ENCODE measurements around the gene PXK. TPM values are rescaled to one million over a fixed set of nuclear protein-coding genes. Genes with fewer than 3 reads are reported as not detected.

The PXK gene
- total and polyA plus RNA-seq, 2 donors from 2014 or later, result 21.6 to 24.8 TPM

DNA sequence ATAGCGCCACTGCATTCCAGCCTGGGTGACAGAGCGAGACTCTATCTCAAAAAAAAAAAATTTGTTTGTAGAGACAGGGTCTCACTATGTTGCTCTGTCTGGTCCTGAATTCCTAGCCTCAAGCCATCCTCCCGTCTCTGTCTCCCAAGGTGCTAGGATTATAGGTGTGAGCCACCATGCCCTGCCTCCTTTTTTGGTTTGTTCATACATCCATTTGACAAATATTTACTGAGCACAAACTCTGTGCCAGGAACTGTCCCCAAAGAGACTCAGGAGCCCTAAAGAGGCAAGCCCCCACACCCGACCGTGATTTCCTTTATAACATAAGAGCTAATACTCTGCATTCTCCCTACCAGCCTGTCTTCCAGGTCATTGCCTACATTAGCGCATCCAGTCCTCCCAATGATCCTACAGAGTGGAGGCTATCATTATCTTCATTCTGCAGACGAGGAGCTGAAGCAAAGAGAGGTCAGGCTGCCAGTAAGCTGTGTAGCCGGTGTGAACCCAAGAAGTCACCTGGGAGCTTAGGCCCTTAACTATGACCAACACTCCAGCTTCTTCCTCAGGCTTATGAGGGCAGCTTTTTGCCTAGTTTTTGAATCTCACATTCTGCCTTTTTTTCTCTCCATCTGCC lies 6.3 kb upstream of the PXK start:
- Histone ChIP-seq H3K27me3 (ENCODE audit: control insufficient read depth, insufficient read depth, low read length) (no peaks in the 10 kb centered on the region), H3K27ac (ENCODE audit: low read depth in 2 of 2, low read length in 2 of 2) (peak overlapping the region; percentile 42 to 62), H3K9me3 (ENCODE audit: control insufficient read depth in 2 of 3, insufficient read depth in 1 of 3, low read length in 3 of 3) (no peaks in the 10 kb centered on the region), H3K4me1 (ENCODE audit: control insufficient read depth in 2 of 3, insufficient read depth in 2 of 3, low read depth in 1 of 3, low read length in 3 of 3) (peaks cover 0 to 16% (median 4%) of the 10 kb centered on the region in 3 donors), H3K36me3 (ENCODE audit: control insufficient read depth in 2 of 3, insufficient read depth in 3 of 3, low read length in 3 of 3) (no peaks in the 10 kb centered on the region), H3K9ac (ENCODE audit: low read length in 3 of 3) (no peak overlapping the region), H3K4me3 (ENCODE audit: low read length in 3 of 3) (no peak overlapping the region)
- FAIRE-seq (no peak), DNase-seq (no peak)
- no peak for TF ChIP-seq CTCF (IDR thresholded peaks at IDR 0.05; ENCODE audit: borderline replicate concordance, extremely low read depth, insufficient read depth)
- intact Hi-C loops (cut with DNase I), result loop anchor here (10.0 kb wide), 1 partner anchor 298 kb away; no protein-coding TSS in a partner anchor

DNA sequence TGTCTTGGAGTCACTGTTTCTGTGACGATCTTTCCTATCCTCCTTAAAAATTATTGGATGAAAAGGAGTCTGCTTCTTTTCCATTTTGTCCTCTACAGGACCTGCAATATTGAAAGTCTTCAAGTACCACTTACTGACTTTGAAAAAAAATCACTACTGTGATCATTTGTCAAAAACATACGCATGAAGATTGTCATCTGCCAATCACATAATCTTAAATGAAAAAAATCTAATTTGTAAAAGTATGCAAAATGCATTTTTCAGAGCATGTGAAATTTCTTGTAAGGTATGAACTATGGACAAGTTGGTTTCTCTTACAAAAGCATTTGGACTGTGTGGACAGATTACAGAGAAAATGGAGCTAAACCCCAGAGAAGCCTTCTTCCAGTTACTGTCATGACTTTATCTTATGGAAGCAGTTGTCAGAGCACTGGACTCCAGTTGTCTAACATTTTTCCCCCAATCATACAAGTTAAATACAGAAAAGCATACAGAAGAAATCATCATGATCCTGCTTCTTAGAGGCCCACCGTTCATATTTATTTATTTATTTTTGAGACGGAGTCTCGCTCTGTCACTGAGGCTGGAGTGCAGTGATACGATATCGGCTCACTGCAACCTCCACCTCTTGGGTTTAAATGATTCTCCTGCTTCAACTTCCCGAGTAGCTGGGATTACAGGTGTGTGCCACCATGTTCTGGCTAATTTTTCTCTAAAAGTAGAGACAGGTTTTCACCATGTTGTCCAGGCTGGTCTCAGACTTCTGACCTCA lies 3.4 kb upstream of the PXK start:
- no peaks in the 10 kb centered on the region for H3K36me3 ChIP-seq (ENCODE audit: control insufficient read depth in 2 of 3, insufficient read depth in 3 of 3, low read length in 3 of 3)
- peaks cover 0 to 21% (median 14%) of the 10 kb centered on the region in 3 donors for H3K4me1 ChIP-seq (ENCODE audit: control insufficient read depth in 2 of 3, insufficient read depth in 2 of 3, low read depth in 1 of 3, low read length in 3 of 3)
- H3K27me3 ChIP-seq (ENCODE audit: control insufficient read depth, insufficient read depth, low read length), result no peaks in the 10 kb centered on the region
- no peaks in the 10 kb centered on the region for H3K9me3 ChIP-seq (ENCODE audit: control insufficient read depth in 2 of 3, insufficient read depth in 1 of 3, low read length in 3 of 3)
- no peak for FAIRE-seq
- no peak overlapping the region for H3K9ac ChIP-seq (ENCODE audit: low read length in 3 of 3)
- TF ChIP-seq CTCF (IDR thresholded peaks at IDR 0.05; ENCODE audit: borderline replicate concordance, extremely low read depth, insufficient read depth), result no peak
- no peak for DNase-seq
- H3K4me3 ChIP-seq (ENCODE audit: low read length in 3 of 3), result no peak overlapping the region
- intact Hi-C loops (cut with DNase I), result loop anchor here (10.0 kb wide), 1 partner anchor 295 kb away; no protein-coding TSS in a partner anchor
- H3K27ac ChIP-seq (ENCODE audit: low read depth in 2 of 2, low read length in 2 of 2), result no peak overlapping the region

- Histone ChIP-seq H3K9ac (ENCODE audit: low read length in 3 of 3) (no peak overlapping the region), H3K27ac (ENCODE audit: low read depth in 2 of 2, low read length in 2 of 2) (no peak overlapping the region), H3K9me3 (ENCODE audit: control insufficient read depth in 2 of 3, insufficient read depth in 1 of 3, low read length in 3 of 3) (no peaks in the 10 kb centered on the region), H3K27me3 (ENCODE audit: control insufficient read depth, insufficient read depth, low read length) (no peaks in the 10 kb centered on the region), H3K36me3 (ENCODE audit: control insufficient read depth in 2 of 3, insufficient read depth in 3 of 3, low read length in 3 of 3) (no peaks in the 10 kb centered on the region), H3K4me3 (ENCODE audit: low read length in 3 of 3) (no peak overlapping the region), H3K4me1 (ENCODE audit: control insufficient read depth in 2 of 3, insufficient read depth in 2 of 3, low read depth in 1 of 3, low read length in 3 of 3) (peaks cover 0 to 18% (median 13%) of the 10 kb centered on the region in 3 donors)
- intact Hi-C loops (cut with DNase I), result loop anchor here (10.0 kb wide), 2 partner anchors 85 to 295 kb away; no protein-coding TSS in a partner anchor
- no peak for DNase-seq
- TF ChIP-seq CTCF (IDR thresholded peaks at IDR 0.05; ENCODE audit: borderline replicate concordance, extremely low read depth, insufficient read depth), result no peak
- no peak for FAIRE-seq
These were observed 2.7 kb upstream of the PXK start for GRCh38 chr3:58329922-58330413.

Measured in kidney (tissue), 14 donors.